Body of pancreas (tissue), 4 donors: ENCODE measurements around the gene SLC43A1. TPM values are rescaled to one million over a fixed set of nuclear protein-coding genes. Genes with fewer than 3 reads are reported as not detected.

ENCODE experiments used
- ATAC-seq: fragments of 150-250 bp; one replicate; pipeline ENCODE4 v1.9.1; 2016
- DNase-seq, 4 donors: peaks; one replicate each; pipeline ENCODE4 v3.0.0-alpha.2; 2019
- H3K27ac ChIP-seq, 4 donors: fragments of 200-600 bp; sonication (generic); 1 replicate in 3 of 4; 2 replicates in 1 of 4; pipeline versions ENCODE4 v1.5.1 to v1.6.1; 2016 to 2019; ENCODE audit warnings: mild to moderate bottlenecking in 1 of 4, mixed read lengths in 1 of 4, moderate library complexity in 1 of 4
- H3K27me3 ChIP-seq, 2 donors: fragments of 200-600 bp; sonication (generic); one replicate each; pipeline ENCODE4 v1.6.0; 2016; ENCODE audit warnings: mild to moderate bottlenecking in 1 of 2
- H3K36me3 ChIP-seq, 2 donors: fragments of 200-600 bp; sonication (generic); replicated peaks in 1 of 2; 2 replicates each; pipeline ENCODE4 v1.5.1; 2016; ENCODE audit warnings: low read depth in 2 of 2; ENCODE audit not compliant: insufficient read depth in 1 of 2
- H3K4me1 ChIP-seq: fragments of 200-600 bp; sonication (generic); one replicate; pipeline ENCODE4 v1.6.0; 2016
- H3K4me3 ChIP-seq, 2 donors: fragments of 200-600 bp; sonication (generic); 1 replicate in 1 of 2; 2 replicates in 1 of 2; pipeline ENCODE4 v1.5.1; 2016 to 2019
- H3K9me3 ChIP-seq, 3 donors: fragments of 200-600 bp; sonication (generic); 1 replicate in 2 of 3; 2 replicates in 1 of 3; pipeline ENCODE4 v1.5.1; 2016
- CTCF ChIP-seq, 7 experiments: fragments of 450-650 bp in 4 of 7; fragments of 200-600 bp in 3 of 7; sonication (generic) in 3 of 7; IDR thresholded peaks; one replicate each; pipeline ENCODE4 v1.5.1; 2016 to 2019; ENCODE audit warnings: antibody characterized with exemption in 7 of 7
- POLR2A ChIP-seq, 3 donors: fragments of 450-650 bp; IDR thresholded peaks; one replicate each; pipeline ENCODE4 v1.6.1; 2016; ENCODE audit warnings: antibody characterized with exemption in 3 of 3, mild to moderate bottlenecking in 2 of 3
- whole genome bisulfite sequencing, 2 donors: methylation state at CpG; one replicate each; pipeline ENCODE4 v1.1.5; 2017; 5-methylcytosine and 5-hydroxymethylcytosine counted together
- intact Hi-C: fragments of 100-400 bp; cut with DNase I; formaldehyde crosslinking; loops from one replicate; pipeline ENCODE4 v1.15.1; 2023
- total RNA-seq, 2 donors: library from RNA; depleted of rRNA; stranded (reverse); fragments of >200 nt; gene quantifications; one replicate each; pipeline ENCODE4 v1.1.0, GENCODE V29; 2016

The SLC43A1 gene
- total RNA-seq, 2 donors from 2014 or later, result 87.7 to 128 TPM

GRCh38 chr11:57499413-57499982 lies 16.0 kb downstream of the SLC43A1 start:
- H3K4me1 ChIP-seq, result peaks cover 99% of the 10 kb centered on the region
- peak overlapping the region; percentile 90 to 94 (median 93) for H3K27ac ChIP-seq
- WGBS, 2 donors, result 2 to 4% methylated on average over 16 to 33 of the region's 35 CpGs
- peaks cover 0 to under 1% (median 0%) of the 10 kb centered on the region in 3 donors for H3K9me3 ChIP-seq
- no peaks in the 10 kb centered on the region for H3K27me3 ChIP-seq
- DNase-seq (peak; percentile 97 to 98 (median 98)), ATAC-seq (peak; percentile 85)
- no peaks in the 10 kb centered on the region for H3K36me3 ChIP-seq
- intact Hi-C loops, result no loop called here
- TF ChIP-seq CTCF (IDR thresholded peaks at IDR 0.05), result peak in 4 of 7 experiments; percentile 22 to 33 (median 26)
- TF ChIP-seq POLR2A (IDR thresholded peaks at IDR 0.05), result peak in 2 of 3 donors; percentile 58 to 61
- H3K4me3 ChIP-seq, result no peak overlapping the region

GRCh38 chr11:57498540-57498939 lies 17.0 kb downstream of the SLC43A1 start:
- Histone ChIP-seq H3K9me3 (peaks cover 0 to 2% (median 0%) of the 10 kb centered on the region in 3 donors), H3K27me3 (no peaks in the 10 kb centered on the region), H3K36me3 (no peaks in the 10 kb centered on the region), H3K27ac (peak overlapping the region; percentile 90 to 94 (median 93)), H3K4me1 (peaks cover 99% of the 10 kb centered on the region), H3K4me3 (no peak overlapping the region)
- DNase-seq (peak; percentile 46 to 61 (median 54)), ATAC-seq (peak; percentile 4)
- intact Hi-C loops, result no loop called here
- WGBS, 2 donors, result 8 to 29% methylated on average over 5 to 6 of the region's 6 CpGs
- peak in 1 of 3 donors; percentile 30 for TF ChIP-seq POLR2A (IDR thresholded peaks at IDR 0.05)
- no peak for TF ChIP-seq CTCF (IDR thresholded peaks at IDR 0.05)

- Histone ChIP-seq H3K4me3 (no peak overlapping the region), H3K4me1 (peaks cover 95% of the 10 kb centered on the region), H3K36me3 (no peaks in the 10 kb centered on the region), H3K27ac (peak overlapping the region; percentile 90 to 94 (median 93)), H3K9me3 (peaks cover 0 to 2% (median 0%) of the 10 kb centered on the region in 3 donors), H3K27me3 (no peaks in the 10 kb centered on the region)
- WGBS, 2 donors, result 29 to 37% methylated on average over 15 of the region's 15 CpGs
- peak; percentile 45 to 67 (median 62) for DNase-seq
- ATAC-seq, result peak; percentile 5
- no peak for TF ChIP-seq CTCF (IDR thresholded peaks at IDR 0.05)
- TF ChIP-seq POLR2A (IDR thresholded peaks at IDR 0.05), result peak in 2 of 3 donors; percentile 22 to 40
- intact Hi-C loops, result no loop called here
Observed at GRCh38 chr11:57497303-57498247, 17.9 kb downstream of the SLC43A1 start.

- Histone ChIP-seq H3K27me3 (no peaks in the 10 kb centered on the region), H3K27ac (peak overlapping the region; percentile 90 to 94 (median 93)), H3K36me3 (no peaks in the 10 kb centered on the region), H3K4me1 (peaks cover 83% of the 10 kb centered on the region), H3K4me3 (no peak overlapping the region), H3K9me3 (peaks cover 0 to 2% (median 0%) of the 10 kb centered on the region in 3 donors)
- 24 to 35% methylated on average over 5 to 9 of the region's 9 CpGs for WGBS, 2 donors
- DNase-seq (peak; percentile 65 to 84 (median 81)), ATAC-seq (no peak)
- intact Hi-C loops, result no loop called here
- TF ChIP-seq CTCF (IDR thresholded peaks at IDR 0.05), result no peak
- TF ChIP-seq POLR2A (IDR thresholded peaks at IDR 0.05), result no peak
Observed at GRCh38 chr11:57496109-57496820, 19.2 kb downstream of the SLC43A1 start.
